Spleen (tissue), 11 donors: Measurements from ENCODE around the gene RPS14. TPM values are rescaled to one million over a fixed set of nuclear protein-coding genes. Genes with fewer than 3 reads are reported as not detected.

Experiments used
- DNase-seq: peaks from one replicate; pipeline ENCODE4 v3.0.0-alpha.2; 2020
- H3K27ac ChIP-seq, 8 donors: fragments of 200-600 bp; sonication (generic) in 7 of 8; 1 replicate in 4 of 8; 2 replicates in 4 of 8; pipeline versions ENCODE4 v1.5.0 to v1.8.0; 2016 to 2021; ENCODE audit warnings: inconsistent platforms in 4 of 8, mild to moderate bottlenecking in 4 of 8, moderate library complexity in 1 of 8
- H3K27me3 ChIP-seq, 7 donors: fragments of 200-600 bp; sonication (generic) in 6 of 7; replicated peaks in 1 of 7; 1 replicate in 4 of 7; 2 replicates in 3 of 7; pipeline versions ENCODE4 v1.5.0 to v1.8.0; 2016 to 2021; ENCODE audit warnings: inconsistent platforms in 3 of 7, mild to moderate bottlenecking in 1 of 7
- H3K36me3 ChIP-seq, 6 donors: fragments of 200-600 bp; sonication (generic) in 5 of 6; 1 replicate in 4 of 6; 2 replicates in 2 of 6; pipeline versions ENCODE4 v1.5.0 to v1.8.0; 2016 to 2021; ENCODE audit warnings: inconsistent platforms in 2 of 6
- H3K4me1 ChIP-seq, 6 donors: fragments of 200-600 bp; sonication (generic) in 5 of 6; 1 replicate in 3 of 6; 2 replicates in 3 of 6; pipeline versions ENCODE4 v1.5.0 to v1.8.0; 2016 to 2021; ENCODE audit warnings: inconsistent platforms in 3 of 6
- H3K4me3 ChIP-seq, 8 donors: fragments of 200-600 bp; sonication (generic) in 7 of 8; 1 replicate in 4 of 8; 2 replicates in 4 of 8; pipeline versions ENCODE4 v1.5.0 to v1.8.0; 2016 to 2021; ENCODE audit warnings: inconsistent platforms in 4 of 8, mild to moderate bottlenecking in 4 of 8, moderate library complexity in 2 of 8
- H3K9me3 ChIP-seq, 8 donors: fragments of 200-600 bp; sonication (generic) in 7 of 8; 1 replicate in 4 of 8; 2 replicates in 4 of 8; pipeline versions ENCODE4 v1.5.0 to v1.8.0; 2016 to 2021; ENCODE audit warnings: inconsistent platforms in 4 of 8
- POLR2A ChIP-seq, 3 donors: fragments of 450-650 bp; IDR thresholded peaks; one replicate each; pipeline ENCODE4 v1.5.1; 2017; ENCODE audit warnings: antibody characterized with exemption in 3 of 3, mild to moderate bottlenecking in 1 of 3
- POLR2AphosphoS5 ChIP-seq, 3 donors: sonication (generic); formaldehyde crosslinking; IDR thresholded peaks; one replicate each; pipeline ENCODE4 v1.5.1; 2017; ENCODE audit warnings: antibody characterized with exemption in 3 of 3
- WGBS, 5 donors: extraction: QIAGEN DNeasy Blood & Tissue Kit in 3 of 5; methylation state at CpG; one replicate each; pipeline versions ENCODE4 v1.1.5 to v1.1.7; 2013 to 2018; 5-methylcytosine and 5-hydroxymethylcytosine counted together
- intact Hi-C: fragments of 100-400 bp; cut with DNase I; formaldehyde crosslinking; loops from one replicate; pipeline ENCODE4 v1.15.0; 2023; ENCODE audit warnings: low total_unique reads
- polyA plus RNA-seq, 3 donors: library from polyadenylated mRNA; stranded (reverse); fragments of 200-250 nt; gene quantifications; one replicate each; pipeline ENCODE4 v1.2.1, GENCODE V29; 2013
- total RNA-seq, 7 donors: library from RNA; depleted of rRNA in 3 of 7; stranded (reverse); fragments of >200 nt in 3 of 7; fragmentation: NEBNext Ultra II Directional in 4 of 7; extraction: Animal tissue kit (Norgen Biotek cat#: 25700) in 4 of 7; gene quantifications; one replicate each; pipeline versions ENCODE4 v1.1.0 to v1.2.1, GENCODE V29; 2016 to 2021
- TF ChIP-seq, protein P1 (sequence below), 11 experiments: fragments of 200-600 bp in 7 of 11; fragments of 450-650 bp in 4 of 11; sonication (generic) in 4 of 11; IDR thresholded peaks in 8 of 11; conservative IDR thresholded peaks in 3 of 11; 1 replicate in 7 of 11; 2 replicates in 4 of 11; pipeline versions ENCODE4 v1.4.0 to v1.8.0; 2016 to 2021; ENCODE audit warnings: antibody characterized with exemption in 11 of 11, inconsistent platforms in 4 of 11, mild to moderate bottlenecking in 1 of 11
- donor health status: healthy with polysubstance abuse.
- donor health status: DM: no; HTN: no; CAD: no; lungs with moderate emphysema.
- donor health status: DM: no; HTN: no; CAD: no.
- donor health status: Bipolar disorder and iron deficiency.
- donor health status: healthy.
- donor health status: DM: no; HTN: no; CAD: no.
- donor health status: DM: yes; HTN: yes; CAD: no.

Gene RPS14
- total and polyA plus RNA-seq, 10 donors = 1,801 to 8,400 (median 2,426) TPM

DNA sequence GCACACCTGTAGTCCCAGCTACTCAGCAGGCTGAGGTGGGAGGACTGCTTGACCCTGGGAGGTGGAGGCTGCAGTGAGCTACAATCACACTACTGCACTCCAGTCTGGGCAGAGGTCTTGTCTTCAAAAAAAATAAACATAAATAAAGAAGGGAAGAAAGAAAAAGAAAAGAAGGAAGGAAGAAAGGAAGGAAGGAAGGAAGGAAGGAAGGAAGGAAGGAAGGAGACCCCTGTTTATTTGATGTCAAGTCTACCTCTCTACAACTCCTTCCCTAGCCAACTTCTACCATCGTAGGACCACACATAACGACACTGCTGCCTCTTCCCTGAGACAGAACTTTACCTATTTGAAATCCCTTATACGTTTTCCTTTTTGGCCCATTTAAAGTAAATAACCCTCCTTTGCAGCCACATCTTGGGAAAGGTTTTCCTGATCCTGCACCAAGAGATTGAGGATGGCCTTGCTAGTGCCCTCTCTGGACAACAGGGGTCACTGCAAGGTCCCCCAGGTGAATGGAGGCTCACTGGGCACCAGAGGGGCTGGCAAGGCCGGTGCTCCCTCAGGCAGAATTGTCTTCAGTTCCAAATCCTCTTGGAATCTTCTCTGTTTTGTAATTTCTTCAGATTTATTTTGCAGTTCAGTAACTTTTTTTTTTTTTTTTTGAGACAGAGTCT lies 10.5 kb downstream of the RPS14 start:
- intact Hi-C loops = no loop called here
- 66 to 82% (median 75%) methylated on average over 4 of the region's 4 CpGs for WGBS, 5 donors

DNA sequence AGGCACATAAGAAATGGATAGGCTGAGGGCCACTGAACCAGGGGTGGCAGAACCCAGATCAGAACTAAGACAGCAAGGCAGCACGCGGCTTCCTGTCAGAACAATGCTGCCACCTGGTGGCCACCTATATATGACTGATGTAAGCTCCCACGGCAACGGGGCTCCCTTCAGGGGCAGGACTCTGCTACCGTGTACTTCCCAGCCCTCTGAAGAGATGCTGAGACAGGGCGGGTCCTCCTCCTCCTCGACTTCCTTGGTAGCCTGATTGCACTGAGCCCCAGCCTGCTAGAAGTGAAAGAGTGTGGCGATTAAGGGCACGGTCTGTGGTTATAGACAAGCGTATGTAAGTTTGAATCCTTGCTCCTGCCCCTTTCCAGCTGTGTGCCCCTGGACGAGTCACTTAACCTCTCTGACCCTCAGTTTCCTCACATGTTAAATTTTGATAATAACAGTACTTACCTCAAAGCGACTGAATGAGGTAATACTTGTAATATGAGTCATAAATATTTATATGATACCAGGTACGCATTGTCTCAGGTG lies 13.3 kb downstream of the RPS14 start:
- no peaks in the 10 kb centered on the region for H3K9me3 ChIP-seq
- peaks cover 0 to 10% (median 0%) of the 10 kb centered on the region in 6 donors for H3K36me3 ChIP-seq
- H3K4me3 ChIP-seq = peak overlapping the region in 1 of 8 donors; percentile 36
- H3K27me3 ChIP-seq = no peaks in the 10 kb centered on the region
- peaks cover 2 to 48% (median 20%) of the 10 kb centered on the region in 6 donors for H3K4me1 ChIP-seq
- WGBS, 5 donors = 16 to 25% (median 19%) methylated on average over 13 of the region's 13 CpGs
- TF ChIP-seq POLR2A (IDR thresholded peaks at IDR 0.05) (no peak), POLR2AphosphoS5 (IDR thresholded peaks at IDR 0.05) (peak; percentile 21 to 93 (median 73))
- TF ChIP-seq, protein P1, sequence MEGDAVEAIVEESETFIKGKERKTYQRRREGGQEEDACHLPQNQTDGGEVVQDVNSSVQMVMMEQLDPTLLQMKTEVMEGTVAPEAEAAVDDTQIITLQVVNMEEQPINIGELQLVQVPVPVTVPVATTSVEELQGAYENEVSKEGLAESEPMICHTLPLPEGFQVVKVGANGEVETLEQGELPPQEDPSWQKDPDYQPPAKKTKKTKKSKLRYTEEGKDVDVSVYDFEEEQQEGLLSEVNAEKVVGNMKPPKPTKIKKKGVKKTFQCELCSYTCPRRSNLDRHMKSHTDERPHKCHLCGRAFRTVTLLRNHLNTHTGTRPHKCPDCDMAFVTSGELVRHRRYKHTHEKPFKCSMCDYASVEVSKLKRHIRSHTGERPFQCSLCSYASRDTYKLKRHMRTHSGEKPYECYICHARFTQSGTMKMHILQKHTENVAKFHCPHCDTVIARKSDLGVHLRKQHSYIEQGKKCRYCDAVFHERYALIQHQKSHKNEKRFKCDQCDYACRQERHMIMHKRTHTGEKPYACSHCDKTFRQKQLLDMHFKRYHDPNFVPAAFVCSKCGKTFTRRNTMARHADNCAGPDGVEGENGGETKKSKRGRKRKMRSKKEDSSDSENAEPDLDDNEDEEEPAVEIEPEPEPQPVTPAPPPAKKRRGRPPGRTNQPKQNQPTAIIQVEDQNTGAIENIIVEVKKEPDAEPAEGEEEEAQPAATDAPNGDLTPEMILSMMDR (IDR thresholded peaks at IDR 0.05 in 8 of 11, conservative IDR thresholded peaks at IDR 0.05 in 3 of 11) = peak; percentile 79 to 94 (median 89)
- H3K27ac ChIP-seq = peak overlapping the region in 4 of 8 donors; percentile 43 to 65 (median 48)
- intact Hi-C loops = no loop called here
- peak; percentile 96 for DNase-seq

More for the DNA sequence above, 10.5 kb downstream of the RPS14 start:
- no peak for DNase-seq
- Histone ChIP-seq H3K36me3 (peaks cover 0 to 38% (median 18%) of the 10 kb centered on the region in 6 donors), H3K4me1 (peaks cover 0 to 23% (median 10%) of the 10 kb centered on the region in 6 donors), H3K9me3 (no peaks in the 10 kb centered on the region), H3K27me3 (no peaks in the 10 kb centered on the region), H3K4me3 (no peak overlapping the region), H3K27ac (no peak overlapping the region)
- TF ChIP-seq POLR2AphosphoS5 (IDR thresholded peaks at IDR 0.05) = no peak
- TF ChIP-seq, protein P1 (IDR thresholded peaks at IDR 0.05 in 8 of 11, conservative IDR thresholded peaks at IDR 0.05 in 3 of 11) = peak in 7 of 11 experiments; percentile 34 to 64 (median 58)

DNA sequence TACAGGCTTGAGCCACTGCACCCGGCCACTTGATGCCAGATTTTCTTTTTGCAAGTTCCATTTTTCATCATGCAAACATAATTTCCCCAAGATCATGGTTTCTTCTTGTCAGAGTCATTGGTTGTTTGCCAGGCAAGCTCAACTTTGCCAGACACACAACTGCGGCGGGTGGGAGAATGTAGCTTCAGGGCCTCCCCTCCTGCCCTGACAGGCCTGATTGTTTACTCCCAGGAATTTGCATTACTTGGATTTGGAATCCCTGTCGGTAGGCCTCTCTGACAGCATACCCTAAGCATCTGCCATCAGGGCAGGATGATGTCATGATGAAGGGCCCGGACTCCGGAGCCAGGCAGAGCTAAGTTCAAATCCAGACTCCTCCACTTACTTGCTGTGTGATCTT lies 15.1 kb downstream of the RPS14 start:
- H3K9me3 ChIP-seq = no peaks in the 10 kb centered on the region
- 70 to 87% (median 86%) methylated on average over 6 of the region's 6 CpGs for WGBS, 5 donors
- no peak overlapping the region for H3K4me3 ChIP-seq
- peaks cover 2 to 65% (median 31%) of the 10 kb centered on the region in 6 donors for H3K4me1 ChIP-seq
- no peaks in the 10 kb centered on the region for H3K36me3 ChIP-seq
- intact Hi-C loops = no loop called here
- no peak for TF ChIP-seq POLR2AphosphoS5 (IDR thresholded peaks at IDR 0.05)
- no peak for TF ChIP-seq POLR2A (IDR thresholded peaks at IDR 0.05)
- TF ChIP-seq, protein P1 (IDR thresholded peaks at IDR 0.05 in 8 of 11, conservative IDR thresholded peaks at IDR 0.05 in 3 of 11) = no peak
- DNase-seq = no peak
- no peaks in the 10 kb centered on the region for H3K27me3 ChIP-seq
- no peak overlapping the region for H3K27ac ChIP-seq

DNA sequence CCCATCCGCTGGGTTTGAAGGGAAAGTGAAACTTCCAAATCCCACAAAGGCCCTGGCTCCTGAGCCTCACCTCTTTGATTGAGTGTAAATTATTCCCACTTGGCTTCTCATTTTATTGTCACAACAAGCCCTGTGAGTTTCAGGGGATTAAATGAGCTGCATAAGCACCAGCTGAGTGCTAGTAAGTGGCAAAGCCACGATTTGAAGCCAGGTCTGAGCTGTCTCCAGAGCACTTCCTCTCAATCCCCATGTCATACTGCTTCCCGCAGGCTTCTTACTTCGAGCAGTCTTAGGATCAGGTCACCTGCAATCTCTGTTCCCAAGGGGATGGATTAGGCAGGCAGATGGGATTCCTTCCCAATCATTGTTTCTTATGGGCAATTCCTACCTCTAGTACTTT lies 18.0 kb downstream of the RPS14 start:
- H3K27ac ChIP-seq = peak overlapping the region in 6 of 8 donors; percentile 35 to 62 (median 50)
- intact Hi-C loops = no loop called here
- 55 to 69% (median 63%) methylated on average over 4 of the region's 4 CpGs for WGBS, 5 donors

More for the DNA sequence above, 18.0 kb downstream of the RPS14 start:
- H3K27me3 ChIP-seq = no peaks in the 10 kb centered on the region
- H3K4me3 ChIP-seq = no peak overlapping the region
- H3K9me3 ChIP-seq = no peaks in the 10 kb centered on the region
- H3K36me3 ChIP-seq = no peaks in the 10 kb centered on the region
- no peak for TF ChIP-seq POLR2A (IDR thresholded peaks at IDR 0.05)
- TF ChIP-seq POLR2AphosphoS5 (IDR thresholded peaks at IDR 0.05) = no peak
- TF ChIP-seq, protein P1 (IDR thresholded peaks at IDR 0.05 in 8 of 11, conservative IDR thresholded peaks at IDR 0.05 in 3 of 11) = no peak
- peaks cover 2 to 75% (median 40%) of the 10 kb centered on the region in 6 donors for H3K4me1 ChIP-seq
- no peak for DNase-seq
